ENCODE results near the gene MYRF. TPM values are rescaled to one million over a fixed set of nuclear protein-coding genes. Genes with fewer than 3 reads are reported as not detected.

Gene MYRF
- total and polyA plus RNA-seq, 4 donors = 11.9 to 41.2 (median 25.2) TPM

- no peaks in the 10 kb centered on the region for H3K9me3 ChIP-seq (ENCODE audit: control insufficient read depth in 4 of 4, insufficient read depth in 3 of 4, low read length in 3 of 4)
- no peak overlapping the region for H3K4me3 ChIP-seq
- H3K36me3 ChIP-seq (ENCODE audit: control insufficient read depth in 4 of 4, insufficient read depth in 4 of 4, low read length in 4 of 4) = no peaks in the 10 kb centered on the region
- no peak overlapping the region for H3K27ac ChIP-seq (ENCODE audit: low read depth in 1 of 2, low read length in 1 of 2)
- peaks cover 0 to under 1% (median under 1%) of the 10 kb centered on the region in 3 donors for H3K27me3 ChIP-seq (ENCODE audit: control insufficient read depth in 3 of 3, insufficient read depth in 3 of 3, low read length in 2 of 3)
- WGBS, 2 donors = 72 to 75% methylated on average over 7 of the region's 7 CpGs
- TF ChIP-seq CTCF (IDR thresholded peaks at IDR 0.05; ENCODE audit: control extremely low read depth, extremely low read depth) = no peak
- no peak overlapping the region for H3K9ac ChIP-seq (ENCODE audit: insufficient read depth in 1 of 2, low read length in 2 of 2)
- H3K4me1 ChIP-seq (ENCODE audit: control insufficient read depth in 5 of 5, insufficient read depth in 5 of 5, low read length in 5 of 5) = no peaks in the 10 kb centered on the region
- no peak for ATAC-seq (ENCODE audit: insufficient read depth, low FRiP score)
- no peak for DNase-seq
Measured at GRCh38 chr11:61709572-61709971, 42.9 kb upstream of the MYRF start.

- Histone ChIP-seq H3K4me1 (ENCODE audit: control insufficient read depth in 5 of 5, insufficient read depth in 5 of 5, low read length in 5 of 5) (no peaks in the 10 kb centered on the region), H3K9me3 (ENCODE audit: control insufficient read depth in 4 of 4, insufficient read depth in 3 of 4, low read length in 3 of 4) (no peaks in the 10 kb centered on the region), H3K9ac (ENCODE audit: insufficient read depth in 1 of 2, low read length in 2 of 2) (no peak overlapping the region), H3K4me3 (no peak overlapping the region), H3K36me3 (ENCODE audit: control insufficient read depth in 4 of 4, insufficient read depth in 4 of 4, low read length in 4 of 4) (no peaks in the 10 kb centered on the region), H3K27ac (ENCODE audit: low read depth in 1 of 2, low read length in 1 of 2) (no peak overlapping the region), H3K27me3 (ENCODE audit: control insufficient read depth in 3 of 3, insufficient read depth in 3 of 3, low read length in 2 of 3) (no peaks in the 10 kb centered on the region)
- WGBS, 2 donors = 82 to 93% methylated on average over 7 of the region's 7 CpGs
- ATAC-seq (ENCODE audit: insufficient read depth, low FRiP score) (no peak), DNase-seq (no peak)
- TF ChIP-seq CTCF (IDR thresholded peaks at IDR 0.05; ENCODE audit: control extremely low read depth, extremely low read depth) = no peak
Measured at GRCh38 chr11:61710019-61710418, 42.4 kb upstream of the MYRF start.

- DNase-seq (no peak), ATAC-seq (ENCODE audit: insufficient read depth, low FRiP score) (no peak)
- Histone ChIP-seq H3K36me3 (ENCODE audit: control insufficient read depth in 4 of 4, insufficient read depth in 4 of 4, low read length in 4 of 4) (no peaks in the 10 kb centered on the region), H3K9ac (ENCODE audit: insufficient read depth in 1 of 2, low read length in 2 of 2) (no peak overlapping the region), H3K4me3 (no peak overlapping the region), H3K4me1 (ENCODE audit: control insufficient read depth in 5 of 5, insufficient read depth in 5 of 5, low read length in 5 of 5) (no peaks in the 10 kb centered on the region), H3K27me3 (ENCODE audit: control insufficient read depth in 3 of 3, insufficient read depth in 3 of 3, low read length in 2 of 3) (no peaks in the 10 kb centered on the region), H3K9me3 (ENCODE audit: control insufficient read depth in 4 of 4, insufficient read depth in 3 of 4, low read length in 3 of 4) (no peaks in the 10 kb centered on the region), H3K27ac (ENCODE audit: low read depth in 1 of 2, low read length in 1 of 2) (no peak overlapping the region)
- WGBS, 2 donors = 90 to 94% methylated on average over 14 of the region's 14 CpGs
- TF ChIP-seq CTCF (IDR thresholded peaks at IDR 0.05; ENCODE audit: control extremely low read depth, extremely low read depth) = no peak
Measured at GRCh38 chr11:61711037-61711436, 41.4 kb upstream of the MYRF start.

- TF ChIP-seq CTCF (IDR thresholded peaks at IDR 0.05; ENCODE audit: control extremely low read depth, extremely low read depth) = no peak
- no peak for ATAC-seq (ENCODE audit: insufficient read depth, low FRiP score)
Measured at GRCh38 chr11:61711498-61711897, 40.9 kb upstream of the MYRF start.

More at GRCh38 chr11:61711498-61711897, 40.9 kb upstream of the MYRF start:
- H3K4me1 ChIP-seq (ENCODE audit: control insufficient read depth in 5 of 5, insufficient read depth in 5 of 5, low read length in 5 of 5) = no peaks in the 10 kb centered on the region
- no peaks in the 10 kb centered on the region for H3K9me3 ChIP-seq (ENCODE audit: control insufficient read depth in 4 of 4, insufficient read depth in 3 of 4, low read length in 3 of 4)
- no peaks in the 10 kb centered on the region for H3K36me3 ChIP-seq (ENCODE audit: control insufficient read depth in 4 of 4, insufficient read depth in 4 of 4, low read length in 4 of 4)
- H3K27ac ChIP-seq (ENCODE audit: low read depth in 1 of 2, low read length in 1 of 2) = no peak overlapping the region
- 85 to 94% methylated on average over 6 of the region's 6 CpGs for WGBS, 2 donors
- H3K4me3 ChIP-seq = no peak overlapping the region
- no peak overlapping the region for H3K9ac ChIP-seq (ENCODE audit: insufficient read depth in 1 of 2, low read length in 2 of 2)
- no peak for DNase-seq
- no peaks in the 10 kb centered on the region for H3K27me3 ChIP-seq (ENCODE audit: control insufficient read depth in 3 of 3, insufficient read depth in 3 of 3, low read length in 2 of 3)
